ENCODE measurements around the gene PTPRCAP.

PTPRCAP gene

GRCh38 chr11:67413266-67413849 is 24.1 kb downstream of the PTPRCAP start:
- TF ChIP-seq SIN3A (IDR thresholded peaks at IDR 0.05; ENCODE audit: borderline replicate concordance, insufficient read depth, low read length) = no peak
- no peak for TF ChIP-seq REST (IDR thresholded peaks at IDR 0.05; ENCODE audit: insufficient read depth in 1 of 2, low read depth in 2 of 2, low read length in 2 of 2)
- TF ChIP-seq POLR2AphosphoS5 (IDR thresholded peaks at IDR 0.05; ENCODE audit: low read depth, low read length) = no peak
- no peak for TF ChIP-seq FOXP2 (optimal IDR thresholded peaks at IDR 0.05; ENCODE audit: borderline replicate concordance, extremely low read depth, extremely low read length, insufficient read depth)
- TF ChIP-seq TAF1 (IDR thresholded peaks at IDR 0.05; ENCODE audit: borderline replicate concordance, insufficient read depth, low read length) = no peak

- TF ChIP-seq POLR2AphosphoS5 (IDR thresholded peaks at IDR 0.05; ENCODE audit: low read depth, low read length) = no peak
These were observed 24.8 kb downstream of the PTPRCAP start for GRCh38 chr11:67412495-67413179.

GRCh38 chr11:67411785-67412152 is 25.7 kb downstream of the PTPRCAP start:
- no peak for TF ChIP-seq FOXP2 (optimal IDR thresholded peaks at IDR 0.05; ENCODE audit: borderline replicate concordance, extremely low read depth, extremely low read length, insufficient read depth)
- TF ChIP-seq POLR2AphosphoS5 (IDR thresholded peaks at IDR 0.05; ENCODE audit: low read depth, low read length) = no peak
- no peak for TF ChIP-seq SIN3A (IDR thresholded peaks at IDR 0.05; ENCODE audit: borderline replicate concordance, insufficient read depth, low read length)
- no peak for TF ChIP-seq REST (IDR thresholded peaks at IDR 0.05; ENCODE audit: insufficient read depth in 1 of 2, low read depth in 2 of 2, low read length in 2 of 2)
- TF ChIP-seq TAF1 (IDR thresholded peaks at IDR 0.05; ENCODE audit: borderline replicate concordance, insufficient read depth, low read length) = no peak

GRCh38 chr11:67410984-67411784 is 26.3 kb downstream of the PTPRCAP start:
- TF ChIP-seq REST (IDR thresholded peaks at IDR 0.05; ENCODE audit: insufficient read depth in 1 of 2, low read depth in 2 of 2, low read length in 2 of 2) = no peak

- TF ChIP-seq FOXP2 (optimal IDR thresholded peaks at IDR 0.05; ENCODE audit: borderline replicate concordance, extremely low read depth, extremely low read length, insufficient read depth) = no peak
- no peak for TF ChIP-seq REST (IDR thresholded peaks at IDR 0.05; ENCODE audit: insufficient read depth in 1 of 2, low read depth in 2 of 2, low read length in 2 of 2)
- no peak for TF ChIP-seq TAF1 (IDR thresholded peaks at IDR 0.05; ENCODE audit: borderline replicate concordance, insufficient read depth, low read length)
- no peak for TF ChIP-seq SIN3A (IDR thresholded peaks at IDR 0.05; ENCODE audit: borderline replicate concordance, insufficient read depth, low read length)
- no peak for TF ChIP-seq POLR2AphosphoS5 (IDR thresholded peaks at IDR 0.05; ENCODE audit: low read depth, low read length)
These were observed 27.1 kb downstream of the PTPRCAP start for GRCh38 chr11:67410369-67410831.
